Ascending aorta (tissue), 2 donors: ENCODE measurements around the gene PCSK6. TPM values are rescaled to one million over a fixed set of nuclear protein-coding genes. Genes with fewer than 3 reads are reported as not detected.

ENCODE experiments used
- DNase-seq, 2 donors: peaks; one replicate each; pipeline ENCODE4 v3.0.0-alpha.2; 2019; ENCODE audit warnings: low spot score in 2 of 2
- H3K27ac ChIP-seq, 2 donors: fragments of 200-600 bp; sonication (generic); one replicate each; pipeline ENCODE4 v1.5.1; 2016 to 2017; ENCODE audit warnings: mild to moderate bottlenecking in 1 of 2
- H3K27me3 ChIP-seq: fragments of 200-600 bp; sonication (generic); one replicate; pipeline ENCODE4 v1.5.1; 2017
- H3K36me3 ChIP-seq, 2 donors: fragments of 200-600 bp; sonication (generic); one replicate each; pipeline ENCODE4 v1.5.1; 2016
- H3K4me1 ChIP-seq, 2 donors: fragments of 200-600 bp; sonication (generic); one replicate each; pipeline ENCODE4 v1.5.1; 2016 to 2017; ENCODE audit warnings: mild to moderate bottlenecking in 1 of 2
- H3K4me3 ChIP-seq, 2 donors: fragments of 200-600 bp; sonication (generic); one replicate each; pipeline ENCODE4 v1.5.1; 2016 to 2017; ENCODE audit warnings: mild to moderate bottlenecking in 1 of 2
- H3K9me3 ChIP-seq, 2 donors: fragments of 200-600 bp; sonication (generic); one replicate each; pipeline ENCODE4 v1.5.1; 2016
- intact Hi-C: fragments of 100-400 bp; cut with DNase I; formaldehyde crosslinking; loops from one replicate; pipeline ENCODE4 v1.15.1; 2023
- total RNA-seq: library from RNA; depleted of rRNA; stranded (reverse); fragments of >200 nt; gene quantifications from one replicate; pipeline ENCODE4 v1.1.0, GENCODE V29; 2016
- TF ChIP-seq, protein P1 (sequence below), 3 experiments: fragments of 200-600 bp in 2 of 3; fragments of 450-650 bp in 1 of 3; sonication (generic) in 2 of 3; IDR thresholded peaks; one replicate each; pipeline ENCODE4 v1.5.1; 2016 to 2019; ENCODE audit warnings: antibody characterized with exemption in 3 of 3, mild to moderate bottlenecking in 1 of 3, moderate library complexity in 1 of 3

PCSK6 gene
- total RNA-seq, 1 donor from 2014 or later: 3.9 TPM

DNA sequence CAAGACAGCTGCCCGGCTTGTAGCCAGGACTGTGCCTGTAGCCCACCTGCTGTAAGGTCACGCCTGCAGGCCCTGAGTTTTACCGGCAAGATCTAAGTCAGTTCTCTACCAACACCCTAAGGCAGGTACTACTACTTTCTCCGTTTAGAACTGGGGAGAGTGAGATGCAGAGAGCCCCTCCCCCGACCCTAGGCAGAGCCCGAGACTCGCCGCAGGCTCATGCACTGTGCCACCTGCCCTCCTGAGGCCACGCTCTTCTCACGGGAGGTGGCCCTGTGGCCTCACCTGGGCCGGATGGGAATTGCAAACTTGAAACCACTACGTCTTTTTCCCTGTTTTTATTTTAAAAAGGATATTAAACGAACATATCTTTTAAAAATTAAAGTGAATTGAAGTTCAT is 36.9 kb upstream of the PCSK6 start:
- Histone ChIP-seq H3K36me3 (no peaks in the 10 kb centered on the region), H3K27ac (no peak overlapping the region), H3K27me3 (no peaks in the 10 kb centered on the region), H3K4me1 (no peaks in the 10 kb centered on the region), H3K4me3 (no peak overlapping the region), H3K9me3 (no peaks in the 10 kb centered on the region)
- DNase-seq: peak in 1 of 2 donors; percentile 30
- intact Hi-C loops: no loop called here
- TF ChIP-seq, protein P1, sequence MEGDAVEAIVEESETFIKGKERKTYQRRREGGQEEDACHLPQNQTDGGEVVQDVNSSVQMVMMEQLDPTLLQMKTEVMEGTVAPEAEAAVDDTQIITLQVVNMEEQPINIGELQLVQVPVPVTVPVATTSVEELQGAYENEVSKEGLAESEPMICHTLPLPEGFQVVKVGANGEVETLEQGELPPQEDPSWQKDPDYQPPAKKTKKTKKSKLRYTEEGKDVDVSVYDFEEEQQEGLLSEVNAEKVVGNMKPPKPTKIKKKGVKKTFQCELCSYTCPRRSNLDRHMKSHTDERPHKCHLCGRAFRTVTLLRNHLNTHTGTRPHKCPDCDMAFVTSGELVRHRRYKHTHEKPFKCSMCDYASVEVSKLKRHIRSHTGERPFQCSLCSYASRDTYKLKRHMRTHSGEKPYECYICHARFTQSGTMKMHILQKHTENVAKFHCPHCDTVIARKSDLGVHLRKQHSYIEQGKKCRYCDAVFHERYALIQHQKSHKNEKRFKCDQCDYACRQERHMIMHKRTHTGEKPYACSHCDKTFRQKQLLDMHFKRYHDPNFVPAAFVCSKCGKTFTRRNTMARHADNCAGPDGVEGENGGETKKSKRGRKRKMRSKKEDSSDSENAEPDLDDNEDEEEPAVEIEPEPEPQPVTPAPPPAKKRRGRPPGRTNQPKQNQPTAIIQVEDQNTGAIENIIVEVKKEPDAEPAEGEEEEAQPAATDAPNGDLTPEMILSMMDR (IDR thresholded peaks at IDR 0.05): no peak

DNA sequence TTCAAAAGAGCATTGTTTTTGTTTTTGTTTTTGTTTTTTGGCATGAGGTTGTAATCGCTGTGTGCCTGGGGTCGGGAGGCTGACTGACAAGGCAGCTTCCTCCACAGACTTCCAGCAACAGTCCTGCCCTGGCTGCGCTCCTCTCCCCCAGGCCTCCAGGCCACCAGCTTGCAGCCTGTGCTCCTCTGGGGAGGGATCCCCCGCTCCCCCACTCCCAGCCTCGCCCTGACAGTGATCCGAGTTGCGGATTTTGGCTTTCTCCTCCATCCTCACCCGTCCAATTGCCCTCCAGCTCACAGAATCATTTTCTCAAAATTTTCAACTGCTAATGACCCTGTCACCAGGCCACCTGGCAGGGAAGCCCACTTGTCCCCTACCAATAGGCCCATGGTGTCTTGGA is 36.5 kb upstream of the PCSK6 start:
- intact Hi-C loops: no loop called here
- H3K36me3 ChIP-seq: no peaks in the 10 kb centered on the region
- no peaks in the 10 kb centered on the region for H3K9me3 ChIP-seq
- no peaks in the 10 kb centered on the region for H3K4me1 ChIP-seq
- peak in 1 of 2 donors; percentile 24 for DNase-seq
- TF ChIP-seq, protein P1 (IDR thresholded peaks at IDR 0.05): no peak
- no peak overlapping the region for H3K27ac ChIP-seq
- no peaks in the 10 kb centered on the region for H3K27me3 ChIP-seq
- no peak overlapping the region for H3K4me3 ChIP-seq

DNA sequence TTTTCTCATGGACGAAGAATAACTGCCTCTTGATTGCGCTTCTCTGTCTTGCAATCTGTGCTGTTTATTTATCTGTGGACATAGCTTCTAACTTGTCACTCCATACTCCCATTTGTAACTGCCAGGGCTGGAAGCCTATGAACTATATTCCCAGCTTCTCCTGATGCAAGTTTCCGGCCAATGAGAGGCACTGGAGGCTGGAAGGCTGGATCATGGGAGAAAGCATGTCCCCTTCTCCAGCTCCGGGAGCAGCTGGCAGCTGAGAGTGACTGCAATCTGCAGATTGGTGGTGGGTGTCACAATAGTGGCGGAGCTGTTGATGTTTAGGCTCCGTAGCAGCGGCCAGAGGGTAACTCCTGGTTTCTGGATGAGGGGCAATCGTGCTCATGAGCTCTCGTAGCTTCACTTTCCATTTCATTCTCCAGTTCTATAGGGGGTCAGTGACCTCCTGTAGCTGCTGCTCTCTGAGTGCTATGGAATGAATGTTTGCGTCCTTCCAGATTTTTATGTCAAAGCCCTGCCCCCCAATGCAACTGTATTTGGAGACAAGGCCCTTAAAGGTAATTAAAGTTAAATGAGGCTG is 35.7 kb upstream of the PCSK6 start:
- H3K4me3 ChIP-seq: no peak overlapping the region
- no peaks in the 10 kb centered on the region for H3K27me3 ChIP-seq
- no peaks in the 10 kb centered on the region for H3K9me3 ChIP-seq
- no peaks in the 10 kb centered on the region for H3K4me1 ChIP-seq
- no peak overlapping the region for H3K27ac ChIP-seq
- no peaks in the 10 kb centered on the region for H3K36me3 ChIP-seq
- peak in 1 of 2 donors; percentile 49 for DNase-seq
- TF ChIP-seq, protein P1 (IDR thresholded peaks at IDR 0.05): no peak
- intact Hi-C loops: no loop called here

DNA sequence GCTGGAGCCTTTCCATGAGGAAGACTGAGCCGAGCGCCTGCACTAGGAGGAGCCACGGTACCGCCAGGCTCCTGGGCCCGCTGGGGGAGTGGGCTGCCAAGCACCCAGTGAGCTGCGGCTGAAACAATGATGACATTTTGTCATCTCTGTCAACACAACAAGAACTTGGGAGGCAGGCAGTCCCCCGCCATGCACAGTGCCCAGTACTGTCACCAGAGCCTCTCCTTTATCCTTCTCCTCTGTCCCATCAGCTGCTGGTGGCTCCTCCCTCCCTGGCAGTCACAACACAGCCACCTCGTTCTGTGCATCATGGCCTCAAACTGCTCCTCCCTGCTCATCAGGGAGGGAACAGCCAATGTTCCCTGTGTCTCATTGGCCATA is 34.0 kb upstream of the PCSK6 start:
- no peaks in the 10 kb centered on the region for H3K36me3 ChIP-seq
- no peak overlapping the region for H3K27ac ChIP-seq
- intact Hi-C loops: no loop called here
- DNase-seq: peak in 1 of 2 donors; percentile 42
- TF ChIP-seq, protein P1 (IDR thresholded peaks at IDR 0.05): no peak
- H3K4me1 ChIP-seq: no peaks in the 10 kb centered on the region
- H3K27me3 ChIP-seq: no peaks in the 10 kb centered on the region
- no peaks in the 10 kb centered on the region for H3K9me3 ChIP-seq
- H3K4me3 ChIP-seq: no peak overlapping the region

DNA sequence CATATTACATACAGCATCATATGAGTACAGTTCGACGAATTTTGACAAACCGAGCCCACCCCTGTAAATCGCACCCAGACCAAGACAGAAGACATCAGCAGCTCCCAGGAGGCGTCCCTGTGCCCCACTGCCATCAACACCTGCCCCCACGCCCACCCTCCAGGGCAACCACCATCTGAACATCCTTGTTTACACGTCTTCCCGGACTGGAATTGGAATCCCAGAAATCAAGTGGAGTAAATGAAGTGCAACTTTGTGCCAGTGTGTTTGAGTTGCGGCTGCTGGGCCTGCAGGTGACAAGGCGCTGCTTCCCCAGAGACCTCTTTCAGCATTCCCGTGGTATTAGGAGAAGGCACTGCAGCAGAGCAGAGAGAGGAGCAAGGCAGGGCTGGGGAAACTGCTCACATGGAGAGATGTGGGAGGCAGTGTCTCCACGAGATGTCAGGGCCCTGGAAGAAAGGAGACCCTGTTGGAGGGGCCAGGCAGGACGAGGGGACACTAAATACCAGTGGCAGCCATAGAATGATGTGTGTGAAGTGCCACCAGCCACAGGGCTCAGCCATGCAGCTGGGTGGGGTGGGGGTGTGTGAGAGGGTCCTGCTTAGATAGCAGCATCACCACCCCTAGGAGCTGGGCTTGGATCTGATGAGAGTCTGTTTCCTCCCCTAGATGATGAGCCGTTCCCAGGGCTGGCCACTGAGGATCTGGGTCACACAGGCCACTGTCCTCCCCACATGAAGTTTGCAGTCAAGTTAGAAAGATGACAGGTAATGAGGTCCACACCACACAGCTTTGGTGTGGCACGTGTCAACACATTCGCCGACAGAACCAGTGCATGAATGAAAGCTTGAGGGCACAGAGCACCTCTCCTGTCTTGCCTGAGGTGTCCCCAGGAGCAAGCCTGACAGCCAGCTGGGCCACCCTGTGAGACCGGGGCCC is 33.4 kb upstream of the PCSK6 start:
- TF ChIP-seq, protein P1 (IDR thresholded peaks at IDR 0.05): no peak
- H3K4me3 ChIP-seq: no peak overlapping the region
- intact Hi-C loops: no loop called here
- no peaks in the 10 kb centered on the region for H3K4me1 ChIP-seq
- no peaks in the 10 kb centered on the region for H3K27me3 ChIP-seq
- H3K27ac ChIP-seq: no peak overlapping the region
- no peaks in the 10 kb centered on the region for H3K36me3 ChIP-seq
- DNase-seq: peak in 1 of 2 donors; percentile 50
- H3K9me3 ChIP-seq: no peaks in the 10 kb centered on the region
